H1 (cell line): ENCODE data around the gene ADAM21. TPM values are rescaled to one million over a fixed set of nuclear protein-coding genes. Genes with fewer than 3 reads are reported as not detected.

Source experiments
- CTCF ChIA-PET: fragments of 300-600 bp; sonication (Branson Sonifier 250); formaldehyde crosslinking; loops from one replicate; lab custom pipeline; 2021; ENCODE audit not compliant: partially characterized antibody; lab: Charles Lee
- POLR2A ChIA-PET: fragments of 300-600 bp; sonication (Branson Sonifier 250); formaldehyde crosslinking; loops from one replicate; lab custom pipeline; 2021; ENCODE audit warnings: inconsistent platforms; ENCODE audit not compliant: partially characterized antibody; lab: Charles Lee
- DNase-seq, 2 experiments: peaks; one replicate each; pipeline versions ENCODE4 v3.0.0 to v3.0.0-alpha.2; 2010 to 2022; ENCODE audit warnings: low spot score in 2 of 2, low read depth in 1 of 2, mixed read lengths in 1 of 2
- FAIRE-seq: peaks from 2 replicates; lab custom pipeline; 2011; peaks lifted over from hg19 to GRCh38; lab: Jason Lieb, UNC
- H2AFZ ChIP-seq: 2 replicates; pipeline ENCODE4 v1.8.1; 2012; ENCODE audit warnings: low read length, inconsistent platforms
- H2AK5ac ChIP-seq: 2 replicates; pipeline ENCODE4 v1.6.1; 2013; ENCODE audit warnings: low read depth, low read length
- H2BK120ac ChIP-seq: replicated peaks from 2 replicates; pipeline ENCODE3; 2013; ENCODE audit warnings: low read depth, low read length, inconsistent platforms
- H2BK12ac ChIP-seq: 2 replicates; pipeline ENCODE4 v1.6.1; 2013; ENCODE audit warnings: low read depth, low read length
- H2BK15ac ChIP-seq: 2 replicates; pipeline ENCODE4 v1.6.1; 2013; ENCODE audit warnings: low read length
- H2BK20ac ChIP-seq: 2 replicates; pipeline ENCODE4 v1.6.1; 2013; ENCODE audit warnings: low read length
- H2BK5ac ChIP-seq: 2 replicates; pipeline ENCODE4 v1.6.1; 2013; ENCODE audit warnings: low read depth, low read length
- H3K14ac ChIP-seq: 2 replicates; pipeline ENCODE4 v1.6.1; 2013; ENCODE audit warnings: inconsistent platforms; ENCODE audit not compliant: insufficient read length
- H3K18ac ChIP-seq: 2 replicates; pipeline ENCODE4 v1.6.1; 2013; ENCODE audit warnings: low read length; ENCODE audit errors: extremely low read depth
- H3K23ac ChIP-seq: 2 replicates; pipeline ENCODE4 v1.6.1; 2013; ENCODE audit warnings: inconsistent platforms; ENCODE audit not compliant: insufficient read length
- H3K23me2 ChIP-seq: 2 replicates; pipeline ENCODE4 v1.6.1; 2013; ENCODE audit warnings: low read depth, low read length
- H3K27ac ChIP-seq: 2 replicates; pipeline ENCODE4 v1.6.1; 2011; ENCODE audit warnings: low read depth, low read length, inconsistent platforms
- H3K27me3 ChIP-seq, 4 experiments: replicated peaks in 1 of 4; 1 replicate in 1 of 4; 2 replicates in 3 of 4; pipeline versions ENCODE4 v1.6.1 to v1.8.1; 2011 to 2013; ENCODE audit warnings: low read length in 3 of 4, mild to moderate bottlenecking in 3 of 4, inconsistent platforms in 2 of 4, mixed read lengths in 2 of 4, moderate library complexity in 1 of 4; ENCODE audit not compliant: control insufficient read depth in 3 of 4, insufficient read depth in 3 of 4; ENCODE audit errors: extremely low read depth in 1 of 4
- H3K36me3 ChIP-seq, 4 experiments: 2 replicates each; pipeline versions ENCODE4 v1.6.1 to v1.8.1; 2011 to 2013; ENCODE audit warnings: mild to moderate bottlenecking in 4 of 4, low read length in 3 of 4, moderate library complexity in 2 of 4, control low read depth in 1 of 4, inconsistent platforms in 1 of 4; ENCODE audit not compliant: insufficient read depth in 4 of 4, control insufficient read depth in 2 of 4
- H3K4ac ChIP-seq: replicated peaks from 2 replicates; pipeline ENCODE3; 2013; ENCODE audit warnings: low read length, low read depth, mixed read lengths, inconsistent platforms; ENCODE audit not compliant: insufficient read length
- H3K4me1 ChIP-seq, 4 experiments: replicated peaks in 1 of 4; 1 replicate in 1 of 4; 2 replicates in 3 of 4; pipeline versions ENCODE4 v1.6.1 to v1.8.1; 2011 to 2013; ENCODE audit warnings: low read length in 3 of 4, inconsistent platforms in 2 of 4, mixed read lengths in 1 of 4; ENCODE audit not compliant: insufficient read depth in 4 of 4, control insufficient read depth in 3 of 4
- H3K4me2 ChIP-seq, 2 experiments: 2 replicates each; pipeline versions ENCODE4 v1.6.1 to v1.8.1; 2011 to 2013; ENCODE audit warnings: low read depth in 2 of 2, low read length in 2 of 2, control low read depth in 1 of 2, inconsistent platforms in 1 of 2, mild to moderate bottlenecking in 1 of 2; ENCODE audit not compliant: insufficient read depth in 1 of 2
- H3K4me3 ChIP-seq, 4 experiments: fragments of 200-600, 300-600 bp in 1 of 4; sonication (generic), shearing (Covaris generic), sonication (Bioruptor Twin) in 1 of 4; 2 replicates each; pipeline versions ENCODE4 v1.5.1 to v1.8.1; 2011 to 2016; ENCODE audit warnings: low read length in 4 of 4, low read depth in 3 of 4, control low read depth in 2 of 4, inconsistent platforms in 2 of 4, mild to moderate bottlenecking in 2 of 4, mixed read lengths in 1 of 4, moderate library complexity in 1 of 4; ENCODE audit not compliant: insufficient read depth in 2 of 4; ENCODE audit errors: extremely low read depth in 1 of 4
- H3K56ac ChIP-seq: replicated peaks from 2 replicates; pipeline ENCODE3; 2013; ENCODE audit warnings: low read depth, mild to moderate bottlenecking, mixed read lengths, low read length, inconsistent platforms; ENCODE audit not compliant: insufficient read length
- H3K79me1 ChIP-seq: 2 replicates; pipeline ENCODE4 v1.6.1; 2013; ENCODE audit warnings: low read depth, low read length, control low read depth
- H3K79me2 ChIP-seq, 2 experiments: 2 replicates each; pipeline versions ENCODE4 v1.6.1 to v1.8.1; 2012 to 2013; ENCODE audit warnings: low read length in 2 of 2, mild to moderate bottlenecking in 2 of 2, inconsistent platforms in 1 of 2; ENCODE audit not compliant: insufficient read depth in 2 of 2, control insufficient read depth in 1 of 2
- H3K9ac ChIP-seq, 4 experiments: replicated peaks in 1 of 4; 1 replicate in 1 of 4; 2 replicates in 3 of 4; pipeline versions ENCODE4 v1.6.1 to v1.8.1; 2011 to 2013; ENCODE audit warnings: low read depth in 3 of 4, low read length in 3 of 4, control low read depth in 2 of 4, mild to moderate bottlenecking in 2 of 4, moderate library complexity in 2 of 4, inconsistent platforms in 1 of 4; ENCODE audit errors: extremely low read depth in 1 of 4
- H3K9me3 ChIP-seq, 2 experiments: 2 replicates each; pipeline versions ENCODE4 v1.6.1 to v1.8.1; 2012 to 2013; ENCODE audit warnings: mild to moderate bottlenecking in 2 of 2, moderate library complexity in 2 of 2, control low read depth in 1 of 2, inconsistent platforms in 1 of 2, low read depth in 1 of 2, low read length in 1 of 2, mixed read lengths in 1 of 2; ENCODE audit not compliant: insufficient read depth in 2 of 2
- H4K20me1 ChIP-seq, 2 experiments: replicated peaks in 1 of 2; 2 replicates each; pipeline versions ENCODE3 to v1.8.1; 2011 to 2013; ENCODE audit warnings: inconsistent platforms in 2 of 2, low read length in 2 of 2, mild to moderate bottlenecking in 1 of 2; ENCODE audit not compliant: insufficient read depth in 2 of 2, control insufficient read depth in 1 of 2
- H4K5ac ChIP-seq: 2 replicates; pipeline ENCODE4 v1.6.1; 2013; ENCODE audit warnings: low read length, low read depth, mixed read lengths, inconsistent platforms; ENCODE audit not compliant: insufficient read length
- H4K8ac ChIP-seq: 2 replicates; pipeline ENCODE4 v1.8.0; 2013; ENCODE audit warnings: mild to moderate bottlenecking, moderate library complexity, low read length, inconsistent platforms; ENCODE audit not compliant: insufficient read depth; ENCODE audit errors: extremely low read depth
- H4K91ac ChIP-seq: replicated peaks from 2 replicates; pipeline ENCODE3; 2013; ENCODE audit warnings: low read length, mixed read lengths, inconsistent platforms; ENCODE audit not compliant: insufficient read length
- CBX5 ChIP-seq: fragments of 300-800, 300-1000 bp; sonication (generic); IDR thresholded peaks from 2 replicates; pipeline ENCODE4 v1.7.1; 2016; ENCODE audit warnings: antibody characterized with exemption, low read length, low read depth
- CBX8 ChIP-seq: fragments of 300-800, 300-1000 bp; sonication (generic); IDR thresholded peaks from 2 replicates; pipeline ENCODE4 v1.7.1; 2016; ENCODE audit warnings: low read depth, low read length, borderline replicate concordance
- EZH2 ChIP-seq: fragments of 200-600 bp; sonication (generic); IDR thresholded peaks from 2 replicates; pipeline ENCODE4 v1.7.1; 2012; ENCODE audit warnings: low read depth, mild to moderate bottlenecking, moderate library complexity, low read length, inconsistent platforms; ENCODE audit not compliant: severe bottlenecking
- JUND ChIP-seq: IDR thresholded peaks from 2 replicates; pipeline ENCODE4 v1.6.1; 2011; ENCODE audit warnings: mild to moderate bottlenecking, improper control_type of control experiment, low read length
- MAX ChIP-seq: IDR thresholded peaks from 2 replicates; pipeline ENCODE4 v1.6.1; 2012; ENCODE audit warnings: inconsistent platforms
- POLR2AphosphoS5 ChIP-seq: IDR thresholded peaks from 2 replicates; pipeline ENCODE4 v1.6.1; 2011; ENCODE audit warnings: low read depth, low read length
- POU5F1 ChIP-seq: IDR thresholded peaks from 2 replicates; pipeline ENCODE4 v1.6.1; 2011; ENCODE audit warnings: low read depth, mild to moderate bottlenecking, low read length, moderate library complexity
- RXRA ChIP-seq: IDR thresholded peaks from 2 replicates; pipeline ENCODE4 v1.6.1; 2011; ENCODE audit warnings: low read depth, mild to moderate bottlenecking, low read length, moderate library complexity; ENCODE audit not compliant: insufficient read depth
- SP2 ChIP-seq: IDR thresholded peaks from 2 replicates; pipeline ENCODE4 v1.6.1; 2012; ENCODE audit warnings: mild to moderate bottlenecking, low read length, inconsistent platforms
- ZNF274 ChIP-seq: IDR thresholded peaks from 2 replicates; pipeline ENCODE4 v1.7.0; 2012; ENCODE audit warnings: low read length, borderline replicate concordance; ENCODE audit errors: extremely low read depth
- WGBS, 2 experiments: shearing (Covaris generic) in 1 of 2; methylation state at CpG; one replicate each; pipeline versions ENCODE4 v1.1.6 to v1.1.7; 2013 to 2015; ENCODE audit warnings: low lambda C conversion rate in 2 of 2, mixed read lengths in 2 of 2, inconsistent platforms in 1 of 2, low coverage in 1 of 2, missing lambda C conversion rate in 1 of 2; ENCODE audit not compliant: insufficient replicate concordance in 2 of 2, insufficient coverage in 1 of 2, insufficient read length in 1 of 2; ENCODE audit errors: extremely low coverage in 1 of 2, missing lambda C conversion rate in 1 of 2; 5-methylcytosine and 5-hydroxymethylcytosine counted together
- polyA plus RNA-seq, 7 experiments: library from polyadenylated mRNA; depleted of rRNA in 3 of 7; stranded (reverse) in 5 of 7; unstranded in 2 of 7; fragments of >200 nt in 5 of 7; fragments of 200-250 nt in 2 of 7; gene quantifications; 1 replicate in 5 of 7; 2 replicates in 1 of 7; 4 replicates in 1 of 7; pipeline versions ENCODE4 v1.2.1 to v1.2.3, GENCODE V29; 2011 to 2013; ENCODE audit warnings: missing spikeins in 2 of 7, mixed read lengths in 2 of 7
- total RNA-seq: library from RNA; stranded (reverse); fragmentation: NEBNext Ultra II Directional; extraction: Animal tissue kit (Norgen Biotek cat#: 25700); gene quantifications from 2 replicates; pipeline ENCODE4 v1.2.1, GENCODE V29; 2021

ADAM21 gene
- total and polyA plus RNA-seq, 2 of the 8 experiments (the other 6 are each of a cell fraction or from before 2014, with no cell fraction given) = 0.09 TPM; not detected in 1

GRCh38 chr14:70436867-70437266 lies 15.1 kb upstream of the ADAM21 start:
- H3K23me2 ChIP-seq = no peaks in the 10 kb centered on the region
- H4K20me1 ChIP-seq = no peaks in the 10 kb centered on the region
- no peak overlapping the region for H2BK120ac ChIP-seq
- H2AFZ ChIP-seq = no peak overlapping the region
- no peaks in the 10 kb centered on the region for H3K27me3 ChIP-seq
- H3K79me2 ChIP-seq = no peaks in the 10 kb centered on the region
- H3K4ac ChIP-seq = no peak overlapping the region
- no peak overlapping the region for H2AK5ac ChIP-seq
- FAIRE-seq (no peak), DNase-seq (no peak)
- no peak overlapping the region for H2BK20ac ChIP-seq
- TF ChIP-seq SP2 = no peak
- TF ChIP-seq RXRA = no peak
- no peak for TF ChIP-seq POU5F1
- no peak for TF ChIP-seq CBX5
- no peak for TF ChIP-seq EZH2
- no peak for TF ChIP-seq POLR2AphosphoS5
- no peak for TF ChIP-seq MAX
- TF ChIP-seq CBX8 = no peak
- TF ChIP-seq ZNF274 = no peak
- no peak for TF ChIP-seq JUND
- H3K36me3 ChIP-seq = peaks cover 0 to 1% (median 0%) of the 10 kb centered on the region in 4 experiments; a peak in 1 of 8 replicates
- no peak overlapping the region for H3K9ac ChIP-seq
- no peak overlapping the region for H4K5ac ChIP-seq
- H3K4me3 ChIP-seq = no peak overlapping the region
- H3K79me1 ChIP-seq = no peaks in the 10 kb centered on the region
- H3K18ac ChIP-seq = no peak overlapping the region
- H3K56ac ChIP-seq = no peak overlapping the region
- H3K14ac ChIP-seq = no peak overlapping the region
- no peak overlapping the region for H3K23ac ChIP-seq
- 56% methylated on average over 4 of the region's 4 CpGs; no CpG with 5 or more reads in 1 of the 2 experiments for WGBS, 2 experiments
- H3K27ac ChIP-seq = no peak overlapping the region
- POLR2A ChIA-PET = no interaction called here
- H3K4me2 ChIP-seq = no peak overlapping the region
- CTCF ChIA-PET = no interaction called here
- H4K8ac ChIP-seq = no peak overlapping the region
- no peak overlapping the region for H2BK15ac ChIP-seq
- no peak overlapping the region for H2BK12ac ChIP-seq
- no peak overlapping the region for H2BK5ac ChIP-seq
- peaks cover 21 to 38% of the 10 kb centered on the region in 2 experiments for H3K9me3 ChIP-seq
- H4K91ac ChIP-seq = no peak overlapping the region
- H3K4me1 ChIP-seq = no peaks in the 10 kb centered on the region
